Activated naive CD4-positive, alpha-beta T cell treated with anti-CD3 and anti-CD28 coated beads, Interleukin-2, amount 10 ng/mL, durations not matched to agents 7 days and 5 days (primary cell): ENCODE data around the gene FANCF.
A peak's percentile ranks its signal among the peaks of the same experiment; 100 is the strongest.

Source experiments
- CTCF ChIA-PET: fragments of 350-600 bp; sonication (Branson Sonifier 250); formaldehyde crosslinking; loops from one replicate; lab custom pipeline; 2021; ENCODE audit warnings: antibody characterized with exemption; lab: Charles Lee
- DNase-seq: peaks from one replicate; pipeline ENCODE4 v3.0.0-alpha.2; 2020
- H3K27ac Mint-ChIP-seq: one replicate; pipeline ENCODE4 v1.8.0; 2021; ENCODE audit warnings: mild to moderate bottlenecking, moderate library complexity, mixed read lengths
- H3K27me3 Mint-ChIP-seq: one replicate; pipeline ENCODE4 v1.8.0; 2021; ENCODE audit warnings: mild to moderate bottlenecking, mixed read lengths
- H3K36me3 Mint-ChIP-seq: one replicate; pipeline ENCODE4 v1.8.0; 2021; ENCODE audit warnings: mixed read lengths
- H3K4me1 Mint-ChIP-seq: one replicate; pipeline ENCODE4 v1.8.0; 2021; ENCODE audit warnings: mixed read lengths
- H3K4me3 Mint-ChIP-seq: one replicate; pipeline ENCODE4 v1.8.0; 2021; ENCODE audit warnings: mild to moderate bottlenecking, moderate library complexity, mixed read lengths
- H3K9me3 Mint-ChIP-seq: one replicate; pipeline ENCODE4 v1.8.0; 2021; ENCODE audit warnings: mixed read lengths

The FANCF gene

DNA sequence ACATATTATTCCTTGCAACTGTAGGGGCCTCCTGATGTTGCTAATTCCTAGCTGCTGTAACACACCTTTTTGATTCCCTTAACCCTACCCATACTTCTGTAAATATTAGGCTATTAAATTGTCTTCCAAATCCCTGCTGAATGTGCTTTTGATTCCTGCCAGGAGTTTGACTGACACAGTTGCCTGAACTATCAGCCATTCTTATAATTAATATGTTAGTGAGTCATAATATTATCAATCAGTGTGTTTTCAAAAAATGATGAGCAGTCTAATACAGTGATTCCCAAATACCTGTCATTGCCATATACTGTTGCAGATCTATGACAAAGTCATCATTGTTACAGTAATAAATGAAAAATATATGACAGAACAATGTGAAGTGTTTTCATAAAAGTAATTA is 15.9 kb upstream of the FANCF start:
- CTCF ChIA-PET = no interaction called here
- Mint-ChIP-seq H3K27me3 (no peaks in the 10 kb centered on the region), H3K9me3 (no peaks in the 10 kb centered on the region), H3K27ac (no peak overlapping the region), H3K4me3 (no peak overlapping the region), H3K36me3 (no peaks in the 10 kb centered on the region), H3K4me1 (no peaks in the 10 kb centered on the region)
- DNase-seq = no peak

DNA sequence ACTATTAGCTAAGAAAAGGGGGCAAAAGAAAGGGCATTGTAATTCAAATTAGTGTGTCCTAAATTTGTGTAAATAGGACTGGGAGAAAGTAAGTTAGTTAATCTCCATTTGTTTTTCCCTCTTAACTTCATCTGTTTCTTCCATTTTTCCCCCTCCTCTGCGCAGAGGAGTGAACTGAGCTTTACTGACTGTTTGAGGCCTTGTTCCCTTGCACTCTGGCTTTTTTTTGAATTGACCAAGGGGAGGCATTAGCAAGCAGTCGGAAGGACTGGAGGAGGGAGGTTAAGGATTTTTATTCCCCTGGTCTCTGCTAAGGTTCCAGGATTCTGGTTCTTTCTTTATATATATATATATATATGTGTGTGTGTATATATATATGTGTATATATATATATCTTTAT is 15.2 kb upstream of the FANCF start:
- CTCF ChIA-PET = interaction anchor here (1.1 kb wide), 1 partner anchor 15 kb away, joined by 3 read pairs; no protein-coding TSS in a partner anchor
- no peak for DNase-seq
- H3K9me3 Mint-ChIP-seq = no peaks in the 10 kb centered on the region
- H3K4me1 Mint-ChIP-seq = no peaks in the 10 kb centered on the region
- no peak overlapping the region for H3K4me3 Mint-ChIP-seq
- H3K27me3 Mint-ChIP-seq = no peaks in the 10 kb centered on the region
- H3K27ac Mint-ChIP-seq = no peak overlapping the region
- no peaks in the 10 kb centered on the region for H3K36me3 Mint-ChIP-seq

DNA sequence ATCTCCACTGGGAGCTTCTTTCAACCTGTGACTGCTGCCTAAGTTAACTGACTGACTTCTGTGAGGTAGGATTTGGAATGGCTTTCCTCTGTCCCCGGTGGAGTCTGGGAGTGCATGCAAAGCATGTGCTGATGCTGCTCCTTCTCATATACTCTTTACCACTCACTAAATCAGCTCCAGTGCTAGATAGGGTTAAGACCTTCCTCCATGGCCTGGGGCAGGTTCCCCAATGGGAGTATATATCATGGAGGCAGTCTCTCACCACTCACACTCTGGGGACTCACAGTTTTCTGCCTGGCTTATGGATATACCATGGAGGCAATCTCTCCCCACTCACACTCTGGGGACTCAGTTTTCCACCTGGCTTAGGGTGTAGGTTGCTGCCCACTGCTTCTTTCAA is 10.1 kb upstream of the FANCF start:
- Mint-ChIP-seq H3K36me3 (peaks cover 1% of the 10 kb centered on the region), H3K27me3 (no peaks in the 10 kb centered on the region), H3K27ac (no peak overlapping the region), H3K4me1 (no peaks in the 10 kb centered on the region), H3K4me3 (no peak overlapping the region), H3K9me3 (no peaks in the 10 kb centered on the region)
- DNase-seq = no peak
- CTCF ChIA-PET = no interaction called here

DNA sequence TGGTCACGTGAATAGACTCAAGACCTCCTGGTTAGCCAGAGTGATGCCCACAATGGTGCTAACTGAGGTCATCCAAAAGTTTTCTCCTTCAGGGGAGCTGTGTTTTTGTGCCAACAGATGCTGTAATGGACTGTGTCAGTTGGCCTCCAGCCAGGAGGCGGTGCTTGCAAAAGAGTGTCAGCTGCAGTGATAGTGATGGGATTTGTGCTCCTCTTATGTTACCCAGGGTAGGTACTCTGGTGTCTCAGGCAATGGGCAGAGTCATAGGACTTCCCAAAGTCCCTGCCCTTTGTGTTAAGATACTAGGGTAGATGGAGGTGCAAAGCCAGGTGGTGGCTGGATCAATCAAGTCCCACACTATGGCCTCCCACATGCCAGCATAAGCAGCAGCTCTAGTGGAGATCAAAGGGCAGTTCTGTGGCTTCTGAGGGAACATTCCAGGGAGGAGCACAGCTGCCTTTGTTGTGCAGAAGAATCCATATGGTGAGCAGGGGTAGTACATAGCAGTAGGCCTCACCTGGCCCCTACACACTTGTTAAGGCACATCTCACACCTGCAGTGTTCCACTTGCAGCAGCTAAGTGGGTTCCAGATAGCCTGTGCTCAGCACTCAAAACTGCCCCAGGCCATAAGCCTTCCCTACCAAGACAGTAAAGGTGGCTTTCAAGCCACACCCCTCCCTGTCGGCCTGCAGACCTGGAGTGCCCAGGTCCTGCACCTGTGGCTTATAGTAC is 9.4 kb upstream of the FANCF start:
- Mint-ChIP-seq H3K27me3 (no peaks in the 10 kb centered on the region), H3K9me3 (no peaks in the 10 kb centered on the region), H3K36me3 (peaks cover 1% of the 10 kb centered on the region), H3K4me1 (no peaks in the 10 kb centered on the region), H3K27ac (no peak overlapping the region), H3K4me3 (no peak overlapping the region)
- no peak for DNase-seq
- CTCF ChIA-PET = no interaction called here

DNA sequence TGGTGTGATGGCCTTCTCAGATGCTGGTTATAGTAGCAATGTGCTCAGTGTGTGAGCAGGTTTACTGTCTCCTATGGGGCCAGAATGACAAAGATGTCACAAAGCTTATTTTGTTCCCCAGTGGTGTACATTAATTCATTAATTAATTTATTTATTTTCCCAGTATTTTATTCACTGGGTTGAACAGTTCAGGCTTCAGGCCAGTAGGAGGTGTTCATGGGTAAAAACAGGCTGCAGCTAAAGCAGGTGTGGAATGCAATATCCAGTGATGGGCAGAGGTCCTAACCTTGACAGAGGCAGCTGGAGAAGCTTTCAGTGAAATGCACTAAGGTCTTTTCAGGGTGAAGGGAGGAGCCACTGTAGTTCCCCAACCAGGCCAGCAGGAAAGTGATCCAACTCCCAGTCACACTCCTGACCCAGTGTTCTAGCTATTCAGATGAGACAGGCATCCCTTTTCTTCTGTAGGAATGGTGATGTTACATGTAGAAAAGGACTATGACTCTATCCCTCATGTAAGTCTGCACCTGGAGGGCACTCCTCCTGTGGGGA is 7.8 kb upstream of the FANCF start:
- CTCF ChIA-PET = no interaction called here
- DNase-seq = no peak
- H3K4me1 Mint-ChIP-seq = no peaks in the 10 kb centered on the region
- H3K27ac Mint-ChIP-seq = no peak overlapping the region
- H3K9me3 Mint-ChIP-seq = no peaks in the 10 kb centered on the region
- H3K4me3 Mint-ChIP-seq = no peak overlapping the region
- peaks cover 1% of the 10 kb centered on the region for H3K36me3 Mint-ChIP-seq
- no peaks in the 10 kb centered on the region for H3K27me3 Mint-ChIP-seq

DNA sequence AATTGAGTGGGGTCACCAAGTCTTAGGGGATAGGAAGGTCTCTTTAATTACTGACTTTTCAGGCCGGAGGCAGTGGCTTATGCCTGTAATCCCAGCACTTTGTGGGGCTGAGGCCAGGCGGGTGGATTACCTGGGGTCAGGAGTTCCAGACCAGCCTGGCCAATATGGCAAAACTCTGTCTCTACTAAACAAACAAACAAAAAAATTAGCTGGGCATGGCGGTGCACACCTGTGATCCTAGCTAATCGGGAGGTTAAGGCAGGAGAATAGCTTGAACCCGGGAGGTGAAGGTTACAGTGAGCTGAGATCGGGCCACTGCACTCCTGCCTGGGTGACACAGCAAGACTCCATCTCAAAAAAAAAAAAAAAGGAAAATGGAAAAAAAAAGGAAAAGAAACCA is 1.8 kb upstream of the FANCF start:
- H3K9me3 Mint-ChIP-seq = no peaks in the 10 kb centered on the region
- H3K4me3 Mint-ChIP-seq = no peak overlapping the region
- no peaks in the 10 kb centered on the region for H3K27me3 Mint-ChIP-seq
- CTCF ChIA-PET = interaction anchor here (0.6 kb wide), 1 partner anchor 187 kb away, joined by 3 read pairs; no protein-coding TSS in a partner anchor
- peaks cover 30% of the 10 kb centered on the region for H3K4me1 Mint-ChIP-seq
- peaks cover 10% of the 10 kb centered on the region for H3K36me3 Mint-ChIP-seq
- H3K27ac Mint-ChIP-seq = no peak overlapping the region
- no peak for DNase-seq

DNA sequence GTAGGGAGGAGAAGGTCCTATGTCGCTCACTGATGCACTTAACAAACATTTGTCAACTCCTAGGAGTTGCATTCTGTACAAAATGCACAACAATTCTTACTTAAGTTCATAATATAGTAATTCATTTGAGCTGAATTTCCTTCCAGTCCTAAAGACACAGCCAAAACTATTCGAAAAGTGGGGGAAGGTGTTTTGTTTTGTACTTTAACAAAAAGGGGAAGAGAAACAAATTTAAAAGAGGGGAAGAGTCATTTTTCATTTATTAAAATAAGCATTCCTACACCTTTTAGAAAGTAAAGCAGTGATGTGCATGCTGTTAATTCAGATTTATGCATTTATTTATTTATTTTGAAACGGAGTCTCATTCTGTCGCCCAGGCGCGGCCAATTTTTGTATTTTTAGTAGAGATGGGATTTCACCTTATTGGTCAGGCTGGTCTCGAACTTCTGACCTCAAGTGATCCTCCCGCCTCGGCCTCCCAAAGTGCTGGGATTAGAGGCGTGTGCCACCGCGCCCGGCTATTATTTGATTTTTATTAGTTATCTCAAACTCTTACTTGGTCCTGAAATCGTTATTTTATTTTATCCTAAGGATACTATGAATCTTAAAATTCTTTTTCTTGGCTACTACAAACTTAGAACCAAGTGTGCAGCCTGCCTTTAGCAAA is 1.1 kb upstream of the FANCF start:
- DNase-seq = no peak
- Mint-ChIP-seq H3K4me3 (peak overlapping the region; percentile 21), H3K27ac (peak overlapping the region; percentile 97), H3K36me3 (peaks cover 11% of the 10 kb centered on the region), H3K9me3 (no peaks in the 10 kb centered on the region), H3K4me1 (peaks cover 31% of the 10 kb centered on the region), H3K27me3 (no peaks in the 10 kb centered on the region)
- CTCF ChIA-PET = interaction anchor here (1.0 to 1.5 kb wide), 2 partner anchors 14 to 31 kb away, joined by 3 to 7 read pairs; no protein-coding TSS in a partner anchor

DNA sequence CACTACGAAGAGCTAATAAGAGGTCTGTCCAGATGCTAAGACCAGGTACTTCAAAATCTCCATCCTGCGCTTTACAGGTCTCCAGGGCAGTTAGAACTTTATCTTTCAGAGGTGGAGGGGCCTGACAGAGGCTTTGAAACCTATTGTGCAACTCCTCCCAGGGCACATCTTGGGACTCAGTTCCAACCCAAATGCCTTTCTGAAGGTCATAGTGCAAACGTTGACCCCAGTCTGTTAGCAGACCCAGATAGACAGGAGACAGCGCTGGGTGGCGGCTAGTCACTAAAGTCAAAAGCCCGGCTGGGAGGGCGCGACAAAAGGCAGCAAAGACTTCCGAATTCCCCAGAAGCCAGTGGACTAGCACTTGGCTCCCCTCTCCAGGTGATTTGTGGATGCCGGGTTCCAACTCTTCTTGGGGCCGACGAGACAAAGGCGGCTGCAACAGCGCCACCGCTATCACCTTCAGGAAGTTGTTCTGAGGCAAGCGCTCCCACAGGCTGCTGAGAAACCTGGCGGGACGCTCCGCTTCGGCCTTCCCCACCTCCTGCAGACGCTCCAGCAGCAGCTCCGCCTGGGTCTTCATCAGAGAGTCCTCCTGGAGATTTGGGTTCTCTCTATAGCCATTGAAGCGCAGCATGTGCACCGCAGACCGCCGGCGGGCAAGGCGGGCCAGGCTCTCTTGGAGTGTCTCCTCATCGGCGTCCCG is 728 bp downstream of the FANCF start:
- peak; percentile 72 for DNase-seq
- Mint-ChIP-seq H3K36me3 (peaks cover 23% of the 10 kb centered on the region), H3K9me3 (no peaks in the 10 kb centered on the region), H3K4me1 (peaks cover 34% of the 10 kb centered on the region), H3K4me3 (peak overlapping the region; percentile 96), H3K27me3 (no peaks in the 10 kb centered on the region), H3K27ac (peak overlapping the region; percentile 97)
- CTCF ChIA-PET = interaction anchor here (1.0 to 1.5 kb wide), 2 partner anchors 32 to 205 kb away, joined by 6 to 7 read pairs; partner anchors contain the start of gene SVIP

DNA sequence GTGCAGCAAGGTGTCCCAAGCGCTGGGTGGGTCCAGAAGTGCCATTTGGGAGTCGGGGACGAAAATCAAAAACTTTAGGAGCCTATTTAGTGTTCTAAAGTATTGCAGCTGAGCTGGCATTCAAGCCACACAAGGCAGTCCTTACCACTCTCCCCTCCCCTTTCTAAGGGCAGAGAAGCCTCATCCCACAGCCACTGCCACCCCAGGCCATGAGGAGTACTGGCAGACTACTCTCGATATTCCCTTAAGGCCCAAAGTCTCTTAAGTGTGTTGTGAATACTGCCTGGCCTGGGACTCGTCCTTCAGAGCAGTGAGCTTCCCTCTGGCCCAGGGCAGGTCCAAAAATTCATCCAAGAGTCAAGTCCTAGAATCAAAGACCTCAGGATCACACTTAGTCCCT is 7.8 kb downstream of the FANCF start:
- no peak overlapping the region for H3K27ac Mint-ChIP-seq
- no peak for DNase-seq
- H3K9me3 Mint-ChIP-seq = peaks cover 4% of the 10 kb centered on the region
- H3K27me3 Mint-ChIP-seq = no peaks in the 10 kb centered on the region
- peaks cover 22% of the 10 kb centered on the region for H3K36me3 Mint-ChIP-seq
- H3K4me3 Mint-ChIP-seq = no peak overlapping the region
- H3K4me1 Mint-ChIP-seq = peaks cover 7% of the 10 kb centered on the region
- CTCF ChIA-PET = no interaction called here

DNA sequence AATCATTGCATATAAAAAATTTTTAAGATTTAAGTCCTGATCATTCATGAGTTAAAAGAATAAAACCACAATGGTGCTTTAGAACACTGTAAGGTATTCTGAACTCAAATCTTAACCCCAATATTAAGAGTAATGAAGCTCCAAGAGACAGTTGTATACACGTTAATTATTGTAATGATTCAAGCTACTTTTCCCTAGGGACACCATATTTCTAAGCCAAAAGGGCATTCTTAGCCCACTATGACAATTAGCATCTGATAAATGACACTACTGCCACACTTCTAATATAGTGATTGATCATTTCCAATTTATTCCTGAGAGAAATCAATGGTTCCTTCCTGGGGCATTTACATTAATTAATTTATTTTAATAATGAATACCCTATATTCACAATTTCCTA is 21.7 kb downstream of the FANCF start:
- H3K36me3 Mint-ChIP-seq = no peaks in the 10 kb centered on the region
- H3K4me3 Mint-ChIP-seq = no peak overlapping the region
- no peak for DNase-seq
- H3K9me3 Mint-ChIP-seq = no peaks in the 10 kb centered on the region
- no peaks in the 10 kb centered on the region for H3K27me3 Mint-ChIP-seq
- no peaks in the 10 kb centered on the region for H3K4me1 Mint-ChIP-seq
- no peak overlapping the region for H3K27ac Mint-ChIP-seq
- CTCF ChIA-PET = interaction anchor here (0.9 kb wide), 1 partner anchor 184 kb away, joined by 3 read pairs; no protein-coding TSS in a partner anchor

DNA sequence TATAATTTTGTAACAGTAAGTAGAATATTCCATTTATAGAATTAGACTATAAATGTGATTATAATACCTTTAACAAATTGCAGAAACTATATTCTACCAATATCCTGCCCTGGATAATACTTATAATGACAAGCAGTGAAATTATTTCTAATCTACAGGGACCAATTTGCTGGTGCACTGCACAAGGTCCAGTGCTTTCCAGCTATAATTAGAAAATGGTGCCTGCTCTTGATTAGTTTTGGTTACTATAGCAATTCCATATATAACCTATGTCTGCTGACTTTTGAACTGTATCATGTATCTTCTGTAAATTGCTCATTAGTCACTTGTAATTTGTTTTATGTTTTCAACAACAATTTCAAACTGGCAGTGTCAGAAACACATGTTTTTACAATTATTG is 23.1 kb downstream of the FANCF start:
- Mint-ChIP-seq H3K27me3 (no peaks in the 10 kb centered on the region), H3K27ac (no peak overlapping the region), H3K9me3 (no peaks in the 10 kb centered on the region), H3K4me1 (no peaks in the 10 kb centered on the region), H3K4me3 (no peak overlapping the region), H3K36me3 (no peaks in the 10 kb centered on the region)
- CTCF ChIA-PET = no interaction called here
- DNase-seq = no peak

DNA sequence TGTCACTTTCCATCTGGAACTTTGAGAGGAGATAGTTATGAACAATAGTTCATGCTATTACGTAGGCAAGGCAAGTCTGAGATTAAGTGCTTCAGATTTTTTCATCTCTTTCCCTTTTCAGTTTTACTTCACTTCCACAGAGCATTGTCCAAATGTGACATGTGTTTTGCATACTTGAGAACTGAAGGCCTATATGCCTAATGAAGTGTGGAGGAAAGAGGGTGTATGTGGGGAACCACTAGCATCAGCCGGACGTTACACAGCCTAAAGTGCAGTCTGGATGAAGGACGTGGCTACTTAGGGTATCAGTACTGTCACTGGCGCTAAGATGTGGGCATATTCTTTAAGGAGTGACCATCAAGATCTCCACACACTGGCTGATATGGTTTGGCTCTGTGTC is 26.2 kb downstream of the FANCF start:
- Mint-ChIP-seq H3K27ac (no peak overlapping the region), H3K9me3 (no peaks in the 10 kb centered on the region), H3K4me3 (no peak overlapping the region), H3K27me3 (no peaks in the 10 kb centered on the region), H3K36me3 (no peaks in the 10 kb centered on the region), H3K4me1 (no peaks in the 10 kb centered on the region)
- CTCF ChIA-PET = no interaction called here
- no peak for DNase-seq

DNA sequence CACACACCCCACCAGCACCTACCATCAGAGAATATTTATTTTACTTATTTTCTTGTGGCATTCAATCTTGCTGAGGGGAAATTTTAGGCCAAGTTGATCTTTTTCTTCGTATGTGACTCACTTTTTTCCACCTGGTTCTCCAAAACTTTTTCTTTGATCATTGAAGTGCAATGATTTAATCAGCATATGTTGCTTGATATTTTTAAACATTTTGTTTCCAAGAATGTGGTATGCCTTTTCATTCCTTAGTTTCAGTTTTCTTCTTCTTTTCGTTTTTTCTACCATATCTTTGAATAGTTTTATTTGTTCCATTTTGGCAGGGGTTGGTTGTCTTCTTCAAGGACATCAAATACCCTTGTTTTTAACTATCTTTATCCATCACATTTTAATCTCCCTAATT is 28.6 kb downstream of the FANCF start:
- no peaks in the 10 kb centered on the region for H3K27me3 Mint-ChIP-seq
- no peaks in the 10 kb centered on the region for H3K4me1 Mint-ChIP-seq
- CTCF ChIA-PET = no interaction called here
- no peak for DNase-seq
- no peak overlapping the region for H3K27ac Mint-ChIP-seq
- H3K9me3 Mint-ChIP-seq = no peaks in the 10 kb centered on the region
- H3K4me3 Mint-ChIP-seq = no peak overlapping the region
- no peaks in the 10 kb centered on the region for H3K36me3 Mint-ChIP-seq

DNA sequence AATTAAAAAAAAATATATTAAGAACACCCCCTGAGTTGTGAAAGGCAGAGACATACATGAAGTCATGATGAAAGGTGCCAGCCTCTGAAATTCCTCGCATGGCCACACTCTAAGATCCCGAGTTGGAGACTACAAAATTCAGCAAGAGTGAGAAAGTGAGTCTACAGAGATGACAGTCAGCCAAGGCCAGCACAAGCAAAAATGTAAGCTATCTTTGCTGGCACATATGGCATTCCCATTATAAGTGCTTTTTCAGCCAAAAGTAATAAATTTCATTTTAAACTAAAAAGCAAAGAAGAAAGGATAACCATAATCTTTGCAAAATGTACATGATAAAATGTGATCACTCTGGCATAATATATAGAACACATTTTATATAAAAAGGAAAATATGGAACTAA is 40.6 kb downstream of the FANCF start:
- no peaks in the 10 kb centered on the region for H3K27me3 Mint-ChIP-seq
- CTCF ChIA-PET = no interaction called here
- H3K4me1 Mint-ChIP-seq = no peaks in the 10 kb centered on the region

More for the DNA sequence above, 40.6 kb downstream of the FANCF start:
- H3K27ac Mint-ChIP-seq = no peak overlapping the region
- H3K4me3 Mint-ChIP-seq = no peak overlapping the region
- no peak for DNase-seq
- H3K36me3 Mint-ChIP-seq = no peaks in the 10 kb centered on the region
- H3K9me3 Mint-ChIP-seq = no peaks in the 10 kb centered on the region
